Sigmoid colon (tissue), 7 donors: ENCODE measurements around the gene HNRNPUL1. TPM values are rescaled to one million over a fixed set of nuclear protein-coding genes. Genes with fewer than 3 reads are reported as not detected.

Experiments used
- DNase-seq: peaks from one replicate; pipeline ENCODE4 v3.0.0-alpha.2; 2019
- H3K27ac ChIP-seq, 4 donors: fragments of 200-600 bp; sonication (generic); one replicate each; pipeline ENCODE4 v1.5.1; 2016 to 2019; ENCODE audit warnings: mild to moderate bottlenecking in 1 of 4
- H3K27me3 ChIP-seq, 3 donors: fragments of 200-600 bp; sonication (generic); one replicate each; pipeline ENCODE4 v1.5.1; 2019; ENCODE audit warnings: mild to moderate bottlenecking in 1 of 3
- H3K36me3 ChIP-seq, 4 donors: fragments of 200-600 bp; sonication (generic); one replicate each; pipeline ENCODE4 v1.5.1; 2016 to 2019
- H3K4me1 ChIP-seq, 4 donors: fragments of 200-600 bp; sonication (generic); one replicate each; pipeline ENCODE4 v1.5.1; 2017 to 2019
- H3K4me3 ChIP-seq, 4 donors: fragments of 200-600 bp; sonication (generic); one replicate each; pipeline ENCODE4 v1.5.1; 2017 to 2019; ENCODE audit warnings: mild to moderate bottlenecking in 2 of 4, moderate library complexity in 1 of 4
- H3K9me3 ChIP-seq, 4 donors: fragments of 200-600 bp in 3 of 4; sonication (generic) in 3 of 4; one replicate each; pipeline versions ENCODE4 v1.5.1 to v1.6.1; 2013 to 2019
- CTCF ChIP-seq, 4 experiments: fragments of 450-650 bp in 3 of 4; fragments of 200-600 bp in 1 of 4; IDR thresholded peaks; one replicate each; pipeline ENCODE4 v1.5.1; 2016 to 2019; ENCODE audit warnings: antibody characterized with exemption in 4 of 4, mild to moderate bottlenecking in 3 of 4, moderate library complexity in 2 of 4
- EP300 ChIP-seq, 4 donors: sonication (generic); formaldehyde crosslinking; IDR thresholded peaks; one replicate each; pipeline ENCODE4 v1.6.1; 2017; ENCODE audit warnings: antibody characterized with exemption in 4 of 4
- POLR2A ChIP-seq, 2 donors: fragments of 450-650 bp; IDR thresholded peaks; one replicate each; pipeline ENCODE4 v1.6.1; 2016; ENCODE audit warnings: antibody characterized with exemption in 2 of 2, mild to moderate bottlenecking in 2 of 2, moderate library complexity in 2 of 2
- POLR2AphosphoS5 ChIP-seq, 4 donors: sonication (generic); formaldehyde crosslinking; IDR thresholded peaks; one replicate each; pipeline ENCODE4 v1.6.1; 2017; ENCODE audit warnings: antibody characterized with exemption in 4 of 4
- WGBS, 2 donors: extraction: QIAGEN DNeasy Blood & Tissue Kit; methylation state at CpG; one replicate each; pipeline ENCODE4 v1.1.7; 2013; 5-methylcytosine and 5-hydroxymethylcytosine counted together
- intact Hi-C: fragments of 100-400 bp; cut with DNase I; formaldehyde crosslinking; loops from one replicate; pipeline ENCODE4 v1.15.1; 2023
- polyA plus RNA-seq, 3 donors: library from polyadenylated mRNA; stranded (reverse); fragments of 200-250 nt; gene quantifications; one replicate each; pipeline ENCODE4 v1.2.3, GENCODE V29; 2013
- total RNA-seq, 4 donors: library from RNA; depleted of rRNA; stranded (reverse); fragments of >200 nt; gene quantifications; one replicate each; pipeline ENCODE4 v1.1.0, GENCODE V29; 2016
- donor health status: healthy with polysubstance abuse.
- donor health status: Bipolar disorder and iron deficiency.
- donor health status: healthy.

Gene HNRNPUL1
- total and polyA plus RNA-seq, 7 donors, result 61.9 to 153 (median 129) TPM

DNA sequence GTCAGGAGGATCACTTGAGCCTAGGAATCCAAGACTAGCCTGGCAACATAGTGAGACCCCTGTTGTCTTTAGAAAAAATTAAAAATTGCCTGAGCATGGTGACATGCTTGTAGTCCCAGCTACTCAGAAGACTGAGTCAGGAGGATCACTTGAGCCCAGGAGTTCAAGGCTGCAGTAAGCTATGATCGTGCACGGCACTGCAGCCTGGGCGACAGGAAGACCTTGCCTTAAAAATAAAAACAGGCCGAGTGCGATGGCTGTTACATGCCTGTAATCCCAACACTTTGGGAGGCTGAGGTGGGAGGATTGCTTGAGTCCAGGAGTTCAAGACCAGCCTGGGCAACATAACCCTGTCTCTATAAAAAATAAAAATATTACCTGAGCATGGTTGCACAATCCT lies 5.4 kb downstream of the HNRNPUL1 start:
- TF ChIP-seq POLR2AphosphoS5 (IDR thresholded peaks at IDR 0.05), result no peak
- TF ChIP-seq EP300 (IDR thresholded peaks at IDR 0.05), result no peak
- TF ChIP-seq POLR2A (IDR thresholded peaks at IDR 0.05), result no peak
- H3K4me1 ChIP-seq, result peaks cover 0 to 32% (median 25%) of the 10 kb centered on the region in 4 donors

GRCh38 chr19:41273076-41273475 lies 8.9 kb downstream of the HNRNPUL1 start:
- intact Hi-C loops, result no loop called here
- TF ChIP-seq POLR2A (IDR thresholded peaks at IDR 0.05), result no peak
- TF ChIP-seq CTCF (IDR thresholded peaks at IDR 0.05), result no peak
- no peak for TF ChIP-seq EP300 (IDR thresholded peaks at IDR 0.05)
- TF ChIP-seq POLR2AphosphoS5 (IDR thresholded peaks at IDR 0.05), result no peak
- Histone ChIP-seq H3K27me3 (no peaks in the 10 kb centered on the region), H3K4me3 (no peak overlapping the region), H3K36me3 (peaks cover 90 to 100% (median 97%) of the 10 kb centered on the region in 4 donors), H3K4me1 (peaks cover 0 to under 1% (median 0%) of the 10 kb centered on the region in 4 donors), H3K27ac (no peak overlapping the region), H3K9me3 (no peaks in the 10 kb centered on the region)
- WGBS, 2 donors, result 92 to 94% methylated on average over 6 of the region's 6 CpGs
- no peak for DNase-seq

More for the DNA sequence above, 5.4 kb downstream of the HNRNPUL1 start:
- peaks cover 58 to 68% (median 66%) of the 10 kb centered on the region in 4 donors for H3K36me3 ChIP-seq
- WGBS, 2 donors, result 97% methylated on average over 5 of the region's 5 CpGs
- H3K4me3 ChIP-seq, result no peak overlapping the region
- no peak overlapping the region for H3K27ac ChIP-seq
- no peaks in the 10 kb centered on the region for H3K27me3 ChIP-seq
- intact Hi-C loops, result no loop called here
- no peaks in the 10 kb centered on the region for H3K9me3 ChIP-seq
- no peak for DNase-seq

DNA sequence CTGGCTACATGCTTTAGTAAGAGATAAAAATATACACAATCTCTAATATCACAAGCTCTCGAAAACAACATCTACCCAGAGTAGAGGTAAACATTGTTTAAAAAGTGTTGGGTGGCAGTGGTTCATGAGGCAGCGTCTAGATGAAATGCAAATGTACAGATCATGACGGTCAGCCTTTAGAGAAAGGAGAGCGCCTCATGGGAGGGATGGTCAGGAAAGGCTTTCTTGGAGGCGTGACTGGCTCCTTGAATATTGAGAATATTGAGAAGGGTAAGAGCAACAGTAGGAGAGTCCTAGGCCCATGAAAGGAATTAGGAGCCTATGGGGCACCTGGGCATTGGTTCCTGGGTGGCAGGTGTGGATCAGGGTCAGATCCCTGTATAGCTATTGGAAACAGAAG lies 10.6 kb downstream of the HNRNPUL1 start:
- Histone ChIP-seq H3K36me3 (peaks cover 89 to 100% (median 96%) of the 10 kb centered on the region in 4 donors), H3K27me3 (no peaks in the 10 kb centered on the region), H3K4me3 (no peak overlapping the region), H3K27ac (no peak overlapping the region), H3K4me1 (no peaks in the 10 kb centered on the region), H3K9me3 (no peaks in the 10 kb centered on the region)
- WGBS, 2 donors, result 95 to 96% methylated on average over 5 of the region's 5 CpGs
- intact Hi-C loops, result no loop called here
- TF ChIP-seq POLR2AphosphoS5 (IDR thresholded peaks at IDR 0.05), result no peak
- TF ChIP-seq EP300 (IDR thresholded peaks at IDR 0.05), result no peak
- TF ChIP-seq CTCF (IDR thresholded peaks at IDR 0.05), result no peak
- TF ChIP-seq POLR2A (IDR thresholded peaks at IDR 0.05), result no peak
- no peak for DNase-seq

DNA sequence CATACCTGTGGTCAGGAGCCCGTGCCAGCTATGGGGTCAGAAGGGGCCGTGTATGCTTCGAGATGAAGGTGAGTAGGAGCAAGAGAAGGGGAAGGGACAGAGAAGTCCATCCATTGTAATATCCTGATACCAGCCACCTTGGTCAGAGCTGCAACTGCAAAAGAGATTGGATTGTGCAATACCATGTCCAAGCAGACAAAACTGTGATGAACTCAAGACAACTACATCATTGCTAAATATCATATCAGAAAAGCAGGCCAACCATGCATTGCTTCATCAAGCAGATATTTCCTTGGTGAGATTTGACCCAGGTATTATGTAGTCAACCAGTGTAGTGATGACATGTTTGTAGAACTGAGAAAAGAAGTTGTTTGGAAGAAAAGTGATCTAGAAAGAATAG lies 12.1 kb downstream of the HNRNPUL1 start:
- intact Hi-C loops, result no loop called here
- H3K27ac ChIP-seq, result no peak overlapping the region
- H3K9me3 ChIP-seq, result no peaks in the 10 kb centered on the region
- 77 to 79% methylated on average over 3 of the region's 3 CpGs for WGBS, 2 donors
- no peaks in the 10 kb centered on the region for H3K27me3 ChIP-seq
- peaks cover 94 to 100% (median 98%) of the 10 kb centered on the region in 4 donors for H3K36me3 ChIP-seq
- no peaks in the 10 kb centered on the region for H3K4me1 ChIP-seq
- no peak overlapping the region for H3K4me3 ChIP-seq
- TF ChIP-seq EP300 (IDR thresholded peaks at IDR 0.05) (no peak), POLR2AphosphoS5 (IDR thresholded peaks at IDR 0.05) (no peak), CTCF (IDR thresholded peaks at IDR 0.05) (no peak), POLR2A (IDR thresholded peaks at IDR 0.05) (no peak)
- DNase-seq, result no peak

- WGBS, 2 donors, result 95 to 98% methylated on average over 2 of the region's 2 CpGs
- H3K36me3 ChIP-seq, result peaks cover 76 to 98% (median 90%) of the 10 kb centered on the region in 4 donors
- H3K4me1 ChIP-seq, result no peaks in the 10 kb centered on the region
- H3K27ac ChIP-seq, result no peak overlapping the region
- TF ChIP-seq POLR2AphosphoS5 (IDR thresholded peaks at IDR 0.05), result no peak
- TF ChIP-seq POLR2A (IDR thresholded peaks at IDR 0.05), result no peak
- TF ChIP-seq EP300 (IDR thresholded peaks at IDR 0.05), result no peak
- no peak for TF ChIP-seq CTCF (IDR thresholded peaks at IDR 0.05)
- intact Hi-C loops, result no loop called here
- no peak for DNase-seq
- no peaks in the 10 kb centered on the region for H3K9me3 ChIP-seq
- no peaks in the 10 kb centered on the region for H3K27me3 ChIP-seq
- no peak overlapping the region for H3K4me3 ChIP-seq
Measured at GRCh38 chr19:41278478-41278877, 14.3 kb downstream of the HNRNPUL1 start.
